Panc1 (cell line): Measurements from ENCODE around the gene RNASE1.

ENCODE experiments used
- POLR2AphosphoS5 ChIP-seq: IDR thresholded peaks from 2 replicates; pipeline ENCODE4 v1.6.1; 2012; ENCODE audit warnings: mild to moderate bottlenecking, low read depth, low read length, moderate library complexity
- SIN3A ChIP-seq: IDR thresholded peaks from 2 replicates; pipeline ENCODE4 v1.6.1; 2012; ENCODE audit warnings: low read depth, mild to moderate bottlenecking, low read length, moderate library complexity, borderline replicate concordance; ENCODE audit not compliant: insufficient read depth
- TCF7L2 ChIP-seq: IDR thresholded peaks from 2 replicates; pipeline ENCODE4 v1.6.1; 2011; ENCODE audit warnings: mild to moderate bottlenecking, low read depth, low read length, inconsistent platforms
- TF ChIP-seq, protein P1 (sequence below): fragments of 450-650 bp; IDR thresholded peaks from 2 replicates; pipeline ENCODE4 v1.5.1; 2017; ENCODE audit warnings: mild to moderate bottlenecking
- TF ChIP-seq, protein P2 (sequence below), 2 experiments: IDR thresholded peaks; 2 replicates each; pipeline ENCODE4 v1.6.1; 2011 to 2012; ENCODE audit warnings: low read depth in 2 of 2, control low read depth in 1 of 2, low read length in 1 of 2, mild to moderate bottlenecking in 1 of 2, moderate library complexity in 1 of 2; ENCODE audit not compliant: insufficient read depth in 1 of 2

DNA sequence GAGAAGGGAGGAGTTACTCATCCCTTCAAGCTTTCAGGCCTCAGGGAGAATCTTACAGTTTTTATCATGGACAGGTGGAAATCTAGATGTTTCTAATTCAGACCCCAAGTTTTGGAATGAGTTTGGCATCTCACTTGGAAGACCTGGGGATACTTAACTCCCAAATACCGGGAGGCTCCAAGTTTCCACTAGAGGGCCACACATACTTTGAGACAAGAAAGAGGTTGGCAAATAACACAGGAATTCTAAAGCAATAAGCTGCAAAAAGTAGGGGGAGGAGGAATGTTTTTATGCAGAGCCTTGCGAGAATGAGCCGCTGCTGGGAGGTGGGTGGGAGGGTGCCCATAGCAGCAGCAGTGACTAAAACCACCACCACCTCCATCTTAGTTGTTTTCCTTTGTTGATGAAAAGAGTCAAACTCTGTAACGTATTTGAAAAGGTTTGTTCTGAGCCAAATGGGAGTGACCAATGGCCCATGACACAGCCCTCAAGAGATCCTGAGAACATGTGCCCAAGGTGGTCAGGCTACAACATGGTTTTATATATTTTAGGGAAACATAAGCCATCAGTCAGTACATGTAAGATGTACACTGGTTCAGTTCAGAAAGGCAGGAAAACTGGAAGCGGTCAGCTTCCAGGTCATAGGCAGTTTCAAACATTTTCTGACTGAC is 34.2 kb upstream of the RNASE1 start:
- TF ChIP-seq, protein P1, sequence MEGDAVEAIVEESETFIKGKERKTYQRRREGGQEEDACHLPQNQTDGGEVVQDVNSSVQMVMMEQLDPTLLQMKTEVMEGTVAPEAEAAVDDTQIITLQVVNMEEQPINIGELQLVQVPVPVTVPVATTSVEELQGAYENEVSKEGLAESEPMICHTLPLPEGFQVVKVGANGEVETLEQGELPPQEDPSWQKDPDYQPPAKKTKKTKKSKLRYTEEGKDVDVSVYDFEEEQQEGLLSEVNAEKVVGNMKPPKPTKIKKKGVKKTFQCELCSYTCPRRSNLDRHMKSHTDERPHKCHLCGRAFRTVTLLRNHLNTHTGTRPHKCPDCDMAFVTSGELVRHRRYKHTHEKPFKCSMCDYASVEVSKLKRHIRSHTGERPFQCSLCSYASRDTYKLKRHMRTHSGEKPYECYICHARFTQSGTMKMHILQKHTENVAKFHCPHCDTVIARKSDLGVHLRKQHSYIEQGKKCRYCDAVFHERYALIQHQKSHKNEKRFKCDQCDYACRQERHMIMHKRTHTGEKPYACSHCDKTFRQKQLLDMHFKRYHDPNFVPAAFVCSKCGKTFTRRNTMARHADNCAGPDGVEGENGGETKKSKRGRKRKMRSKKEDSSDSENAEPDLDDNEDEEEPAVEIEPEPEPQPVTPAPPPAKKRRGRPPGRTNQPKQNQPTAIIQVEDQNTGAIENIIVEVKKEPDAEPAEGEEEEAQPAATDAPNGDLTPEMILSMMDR: peak; percentile 47
- no peak for TF ChIP-seq POLR2AphosphoS5
- TF ChIP-seq, protein P2, sequence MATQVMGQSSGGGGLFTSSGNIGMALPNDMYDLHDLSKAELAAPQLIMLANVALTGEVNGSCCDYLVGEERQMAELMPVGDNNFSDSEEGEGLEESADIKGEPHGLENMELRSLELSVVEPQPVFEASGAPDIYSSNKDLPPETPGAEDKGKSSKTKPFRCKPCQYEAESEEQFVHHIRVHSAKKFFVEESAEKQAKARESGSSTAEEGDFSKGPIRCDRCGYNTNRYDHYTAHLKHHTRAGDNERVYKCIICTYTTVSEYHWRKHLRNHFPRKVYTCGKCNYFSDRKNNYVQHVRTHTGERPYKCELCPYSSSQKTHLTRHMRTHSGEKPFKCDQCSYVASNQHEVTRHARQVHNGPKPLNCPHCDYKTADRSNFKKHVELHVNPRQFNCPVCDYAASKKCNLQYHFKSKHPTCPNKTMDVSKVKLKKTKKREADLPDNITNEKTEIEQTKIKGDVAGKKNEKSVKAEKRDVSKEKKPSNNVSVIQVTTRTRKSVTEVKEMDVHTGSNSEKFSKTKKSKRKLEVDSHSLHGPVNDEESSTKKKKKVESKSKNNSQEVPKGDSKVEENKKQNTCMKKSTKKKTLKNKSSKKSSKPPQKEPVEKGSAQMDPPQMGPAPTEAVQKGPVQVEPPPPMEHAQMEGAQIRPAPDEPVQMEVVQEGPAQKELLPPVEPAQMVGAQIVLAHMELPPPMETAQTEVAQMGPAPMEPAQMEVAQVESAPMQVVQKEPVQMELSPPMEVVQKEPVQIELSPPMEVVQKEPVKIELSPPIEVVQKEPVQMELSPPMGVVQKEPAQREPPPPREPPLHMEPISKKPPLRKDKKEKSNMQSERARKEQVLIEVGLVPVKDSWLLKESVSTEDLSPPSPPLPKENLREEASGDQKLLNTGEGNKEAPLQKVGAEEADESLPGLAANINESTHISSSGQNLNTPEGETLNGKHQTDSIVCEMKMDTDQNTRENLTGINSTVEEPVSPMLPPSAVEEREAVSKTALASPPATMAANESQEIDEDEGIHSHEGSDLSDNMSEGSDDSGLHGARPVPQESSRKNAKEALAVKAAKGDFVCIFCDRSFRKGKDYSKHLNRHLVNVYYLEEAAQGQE (IDR thresholded peaks at IDR 0.05; ENCODE audit: insufficient read depth in 1 of 2, low read depth in 2 of 2, low read length in 1 of 2): no peak
- no peak for TF ChIP-seq SIN3A
- TF ChIP-seq TCF7L2: no peak
